CMK (cell line): ENCODE results near the gene ARL5B.
A peak's percentile ranks its signal among the peaks of the same experiment; 100 is the strongest.
"Not testable (repeated sequence)": the region's sequence is repeated elsewhere in the genome, so short reads cannot be mapped to it uniquely, and the experiment has no call there.

Source experiments
- DNase-seq: peaks from one replicate; pipeline ENCODE4 v3.0.0-alpha.2; 2010; ENCODE audit warnings: low read depth

ARL5B gene

GRCh38 chr10:18659125-18659818, at the start of gene ARL5B:
Gene ARL5B, plus strand, starts transcription at chr10:18659431. Its CDS starts 207 bp downstream, at chr10:18659638.
- DNase-seq, result peak; percentile 87

GRCh38 chr10:18610517-18610916, 48.7 kb upstream of the ARL5B start:
- no peak for DNase-seq

GRCh38 chr10:18611168-18611567, 48.1 kb upstream of the ARL5B start:
- no peak for DNase-seq

- DNase-seq, result no peak
Measured at GRCh38 chr10:18615618-18616017, 43.6 kb upstream of the ARL5B start.

- no peak for DNase-seq
Measured at GRCh38 chr10:18616337-18616736, 42.9 kb upstream of the ARL5B start.

GRCh38 chr10:18619016-18619415, 40.2 kb upstream of the ARL5B start:
- DNase-seq, result no peak

GRCh38 chr10:18620856-18621255, 38.4 kb upstream of the ARL5B start:
- no peak for DNase-seq

- peak; percentile 4 for DNase-seq
Measured at GRCh38 chr10:18623671-18624070, 35.6 kb upstream of the ARL5B start.

GRCh38 chr10:18625886-18626285, 33.3 kb upstream of the ARL5B start:
- DNase-seq, result no peak

GRCh38 chr10:18627452-18628018, 31.7 kb upstream of the ARL5B start:
- DNase-seq, result peak; percentile 27

- DNase-seq, result not testable (repeated sequence)
Measured at GRCh38 chr10:18632500-18632899, 26.7 kb upstream of the ARL5B start.

GRCh38 chr10:18635995-18636394, 23.2 kb upstream of the ARL5B start:
- DNase-seq, result no peak

GRCh38 chr10:18637400-18637799, 21.8 kb upstream of the ARL5B start:
- DNase-seq, result not testable (repeated sequence)

- not testable (repeated sequence) for DNase-seq
Measured at GRCh38 chr10:18639719-18640118, 19.5 kb upstream of the ARL5B start.

- no peak for DNase-seq
Measured at GRCh38 chr10:18647151-18647550, 12.1 kb upstream of the ARL5B start.

- DNase-seq, result no peak
Measured at GRCh38 chr10:18647945-18648344, 11.3 kb upstream of the ARL5B start.

- DNase-seq, result no peak
Measured at GRCh38 chr10:18649364-18649959, 9.8 kb upstream of the ARL5B start.

GRCh38 chr10:18650404-18650997, 8.7 kb upstream of the ARL5B start:
- DNase-seq, result no peak

- DNase-seq, result peak; percentile 72
Measured at GRCh38 chr10:18651324-18652007, 7.8 kb upstream of the ARL5B start, which contains the start of gene NSUN6. Gene NSUN6, minus strand, starts transcription at chr10:18651587. Its CDS starts 384 bp downstream, at chr10:18651203.

- DNase-seq, result no peak
Measured at GRCh38 chr10:18653112-18653511, 6.1 kb upstream of the ARL5B start.

GRCh38 chr10:18656724-18657123, 2.5 kb upstream of the ARL5B start:
- DNase-seq, result no peak
